Renal pelvis (tissue), 4 donors: Measurements from ENCODE around the gene SCEL. TPM values are rescaled to one million over a fixed set of nuclear protein-coding genes. Genes with fewer than 3 reads are reported as not detected.
A peak's percentile ranks its signal among the peaks of the same experiment; 100 is the strongest.
"Not testable (repeated sequence)": the region's sequence is repeated elsewhere in the genome, so short reads cannot be mapped to it uniquely, and the experiment has no call there.

Experiments used
- DNase-seq: peaks from one replicate; pipeline ENCODE4 v3.0.0-alpha.2; 2013
- polyA plus RNA-seq, 3 donors: library from polyadenylated mRNA; unstranded; fragments of 120-200 nt; gene quantifications; one replicate each; pipeline ENCODE4 v1.2.1, GENCODE V29; 2013; ENCODE audit not compliant: insufficient read length in 3 of 3

SCEL gene
- polyA plus RNA-seq, 3 donors, result 0.04 TPM; not detected in 2

DNA sequence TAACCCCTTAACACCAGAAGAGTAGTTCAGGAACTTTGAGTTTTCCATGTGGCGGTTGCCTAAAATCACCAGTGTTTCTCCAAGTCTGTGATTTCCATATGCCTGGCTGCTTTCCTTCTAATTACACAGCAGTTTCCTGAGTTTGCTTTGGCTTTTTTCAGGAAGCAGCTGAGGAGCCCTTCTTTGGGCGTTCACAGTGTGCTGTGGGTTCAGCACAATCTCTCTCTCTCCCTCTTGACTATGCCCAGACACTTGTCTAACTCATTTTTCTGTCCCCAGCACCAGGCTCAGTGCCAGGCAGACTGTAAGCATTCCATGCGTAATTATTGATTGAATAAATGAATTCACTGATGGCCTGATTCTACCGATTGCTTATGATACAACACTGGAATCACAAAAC, 19.7 kb downstream of the SCEL start:
- DNase-seq, result no peak

DNA sequence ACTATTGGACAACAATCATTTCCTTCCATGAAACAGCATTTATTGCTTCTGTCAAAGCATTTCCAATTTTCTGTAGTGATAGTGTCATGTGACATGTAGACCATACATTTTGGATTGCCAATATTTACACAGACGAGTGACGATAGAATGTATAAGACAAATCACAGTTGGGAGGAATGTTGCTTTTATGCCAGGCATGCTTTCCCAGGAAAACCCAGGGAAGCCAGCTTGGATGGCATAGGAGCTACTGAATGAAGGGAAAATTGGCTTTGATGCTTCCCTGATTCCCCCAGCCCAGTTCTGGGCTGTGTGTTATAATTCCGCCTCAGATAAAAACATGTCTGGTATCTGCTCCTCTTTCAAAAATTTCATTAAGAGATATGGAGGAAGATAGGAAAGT, 22.5 kb downstream of the SCEL start:
- no peak for DNase-seq

DNA sequence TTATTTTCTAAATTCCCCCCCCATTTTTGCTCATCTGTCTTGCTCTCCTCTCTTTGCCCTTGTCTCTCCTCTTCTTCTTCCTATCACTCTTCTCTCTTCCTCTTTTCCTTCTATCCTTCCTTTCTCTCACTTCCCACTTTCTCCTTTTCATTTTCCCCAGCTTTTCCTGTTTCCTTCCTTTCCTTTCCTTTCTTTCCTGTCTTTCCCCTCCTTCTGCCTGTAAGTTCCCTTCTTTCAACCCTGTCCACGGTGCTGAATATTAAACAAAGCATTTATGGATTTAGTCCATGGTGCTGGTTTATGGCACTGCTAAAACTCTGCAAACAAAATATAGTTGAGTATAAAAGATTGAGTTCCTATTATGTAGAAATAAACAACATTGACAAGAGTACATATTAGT, 27.6 kb downstream of the SCEL start:
- peak; percentile 35 for DNase-seq

DNA sequence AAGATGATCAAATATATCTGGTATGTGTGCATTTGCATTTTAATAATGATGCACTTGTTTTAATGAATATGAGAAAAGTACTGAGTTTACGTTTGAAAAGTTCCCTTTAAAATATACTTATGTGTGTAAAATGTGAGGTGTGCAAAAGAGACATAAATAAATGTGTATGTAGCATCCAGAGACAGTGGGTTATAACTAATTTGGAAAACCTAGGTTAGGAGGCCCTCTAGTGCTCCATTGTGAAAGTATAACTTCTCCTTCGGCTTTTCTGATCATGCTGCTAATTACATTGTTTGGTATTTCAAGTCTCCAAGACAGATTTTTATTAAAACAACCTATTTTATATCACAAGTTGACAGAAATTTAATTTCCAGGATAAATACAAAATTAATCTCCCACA, 30.1 kb downstream of the SCEL start:
- peak; percentile 28 for DNase-seq

DNA sequence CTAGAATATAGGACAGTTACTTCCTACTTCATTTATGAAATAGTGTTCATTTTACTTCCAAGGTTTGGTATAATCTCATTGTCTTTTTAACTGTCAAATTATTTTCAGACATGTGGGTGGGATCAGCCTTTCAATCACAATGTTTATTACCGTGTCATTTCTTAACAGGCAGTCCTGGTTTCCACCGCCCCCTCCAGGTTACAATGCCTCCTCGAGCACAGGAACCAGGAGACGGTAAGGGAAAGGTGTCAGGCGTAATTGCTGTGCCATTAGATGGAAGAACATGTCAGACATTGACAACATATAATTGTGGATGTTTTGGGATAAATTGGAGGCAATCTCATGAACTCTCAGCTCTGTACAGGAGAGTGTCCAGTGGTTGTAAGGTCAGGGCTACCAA, 36.5 kb downstream of the SCEL start:
- no peak for DNase-seq

DNA sequence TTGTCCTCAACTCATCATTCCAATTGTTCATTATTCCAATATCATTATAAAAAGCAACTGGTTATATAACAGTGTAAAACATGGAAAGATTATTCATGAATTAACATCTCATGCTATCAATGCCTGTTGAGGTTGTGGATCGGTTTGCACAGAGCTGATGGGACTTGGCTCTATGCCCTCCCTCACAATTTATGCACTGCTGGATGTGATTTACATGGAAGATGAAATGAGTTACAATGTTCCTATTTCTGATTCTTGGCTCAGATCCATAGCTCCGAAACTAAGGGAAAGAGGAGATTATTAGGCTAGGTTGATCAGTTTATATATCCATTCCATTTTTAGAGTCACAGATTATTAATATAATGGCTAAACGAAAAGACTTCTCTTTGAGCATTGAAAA, 38.6 kb downstream of the SCEL start:
- DNase-seq, result no peak

DNA sequence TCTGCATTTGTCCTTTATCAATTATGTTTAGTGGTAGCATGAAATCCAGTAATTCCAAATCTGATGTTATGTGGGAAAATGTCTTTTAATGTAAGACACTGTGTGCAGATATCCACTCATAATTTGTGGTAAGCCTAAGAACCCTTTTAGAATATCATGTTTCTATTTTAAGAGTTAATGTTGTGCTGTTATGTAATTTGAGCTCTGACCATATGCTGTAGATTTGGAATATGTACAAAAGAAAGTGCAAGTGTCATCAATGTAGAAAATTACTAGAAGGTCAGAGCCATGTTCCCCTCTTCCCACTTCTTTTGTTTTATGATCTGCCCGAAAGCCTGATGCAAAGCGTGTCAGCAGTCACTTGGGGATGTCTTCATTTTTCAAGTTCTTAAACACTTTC, 44.5 kb downstream of the SCEL start:
- DNase-seq, result no peak

DNA sequence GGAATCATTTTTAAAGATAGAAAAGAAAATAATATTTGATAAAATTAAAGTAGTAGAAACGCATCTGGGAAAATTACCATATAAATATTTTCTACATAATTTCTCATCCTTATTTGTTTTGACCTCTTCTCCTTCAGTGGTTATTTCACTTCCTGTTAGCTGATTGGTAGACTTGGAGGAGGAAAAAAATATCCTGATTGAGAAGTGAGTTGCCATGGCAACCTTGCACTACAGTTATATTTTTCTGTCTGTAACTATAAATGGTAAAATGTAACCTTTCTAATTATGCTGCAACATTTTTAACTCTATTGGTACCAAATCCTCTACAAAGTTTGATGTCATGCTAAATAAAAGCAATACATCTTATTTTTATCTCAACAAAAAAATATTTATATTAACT, 45.2 kb downstream of the SCEL start:
- no peak for DNase-seq

DNA sequence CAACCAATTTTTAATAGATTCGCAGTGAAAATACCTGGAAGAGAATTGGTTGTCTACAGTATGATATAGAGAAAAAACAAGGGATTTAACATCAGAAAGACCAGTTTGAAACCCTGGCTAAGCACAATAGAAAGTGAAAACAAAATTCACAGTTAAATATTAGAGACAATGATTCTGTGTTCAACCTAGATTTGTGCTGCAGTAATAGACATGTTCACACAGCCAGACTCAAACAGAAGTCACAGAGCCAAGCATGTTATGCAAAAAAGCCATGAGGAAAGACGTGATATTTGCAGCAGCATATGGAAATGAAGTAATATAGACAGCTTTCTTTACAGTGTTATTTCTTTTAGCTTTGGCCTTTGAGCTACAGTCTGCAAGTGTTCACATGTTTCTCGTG, 48.1 kb downstream of the SCEL start:
- DNase-seq, result no peak

DNA sequence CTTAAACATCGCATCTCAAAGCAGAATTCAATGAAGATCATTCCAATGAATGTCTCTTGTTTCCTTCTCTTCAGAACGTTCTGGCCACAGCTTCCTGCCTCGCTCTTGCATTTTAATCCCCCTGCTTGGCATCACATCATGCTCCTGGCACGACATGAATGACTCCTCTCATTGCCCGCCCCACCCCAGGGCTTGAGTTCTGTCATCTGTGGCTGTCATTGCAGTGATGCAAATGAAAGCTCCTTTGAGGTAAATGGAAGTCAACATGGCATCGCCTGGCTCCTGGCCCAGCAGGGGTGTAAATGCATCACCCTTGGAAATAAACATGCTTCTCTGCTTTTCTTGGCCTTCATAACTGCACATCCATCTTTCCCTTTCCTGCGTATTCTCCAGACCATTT, 48.6 kb downstream of the SCEL start:
- no peak for DNase-seq

DNA sequence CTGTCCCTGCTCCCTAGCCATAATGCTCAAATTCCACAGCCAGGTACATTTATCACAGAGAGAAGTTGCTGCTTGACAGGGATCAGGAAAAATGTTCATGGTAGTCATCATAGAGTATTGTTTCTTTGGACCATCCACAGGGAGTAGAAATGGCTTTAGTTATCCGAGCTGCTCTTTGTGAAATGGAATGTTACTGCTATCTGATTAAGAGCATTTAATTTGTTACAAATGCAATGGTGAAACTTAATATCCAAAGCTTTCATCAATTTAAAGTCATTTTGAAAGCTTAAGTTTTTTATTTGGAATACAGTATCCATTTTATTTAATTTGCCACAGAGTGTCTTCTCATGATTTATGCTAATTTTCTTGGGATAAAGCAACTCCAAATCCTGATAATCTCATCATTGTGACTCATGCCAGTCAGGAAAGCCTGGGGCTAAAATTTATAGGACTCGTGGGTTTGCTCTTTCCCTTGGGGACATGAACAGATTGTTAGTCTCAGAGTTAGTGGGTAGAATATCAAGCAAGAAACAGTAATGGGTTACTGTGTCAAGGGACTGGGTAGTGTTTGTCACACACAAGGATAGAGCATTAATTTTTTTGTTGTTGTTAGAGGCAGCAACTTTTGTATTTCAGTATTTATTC, 59.8 kb downstream of the SCEL start:
- DNase-seq, result no peak

DNA sequence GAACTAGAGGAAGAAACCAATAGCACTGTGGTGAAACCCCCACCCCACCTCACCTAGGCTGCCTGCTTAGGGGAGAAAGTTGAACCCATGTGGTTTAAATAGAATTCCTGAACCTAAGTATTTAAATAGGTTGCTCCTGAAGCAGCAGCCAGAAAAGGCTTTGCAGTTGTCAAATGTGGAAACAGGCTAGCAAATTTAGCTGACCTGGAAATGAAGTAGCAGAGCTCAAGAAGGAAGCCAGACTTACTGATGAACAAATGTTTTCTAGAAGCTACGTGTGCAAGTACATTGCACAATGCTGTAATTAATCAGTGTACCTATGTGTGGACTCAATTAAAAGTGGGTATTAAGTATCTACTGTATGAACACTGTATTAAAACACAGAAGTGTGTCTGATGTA, 61.3 kb downstream of the SCEL start:
- no peak for DNase-seq

DNA sequence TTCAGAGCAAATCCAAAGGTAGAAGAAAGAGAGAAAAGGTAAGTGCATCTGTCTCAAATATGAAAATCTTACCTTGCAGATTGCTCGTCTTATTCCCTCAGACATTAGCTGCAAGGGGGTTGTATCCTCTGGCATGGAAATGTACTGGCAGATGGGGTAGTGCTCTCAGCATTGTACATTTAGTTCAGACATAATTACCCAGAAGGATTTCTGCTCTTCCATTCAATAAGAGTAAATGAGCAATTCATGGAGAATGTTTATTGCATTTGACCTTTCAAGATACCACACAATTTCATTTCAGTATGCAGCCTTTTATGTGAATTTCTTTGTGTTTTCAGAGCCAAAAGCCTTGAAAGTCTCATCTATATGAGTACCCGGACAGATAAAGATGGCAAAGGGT, 63.8 kb downstream of the SCEL start:
- DNase-seq, result no peak

DNA sequence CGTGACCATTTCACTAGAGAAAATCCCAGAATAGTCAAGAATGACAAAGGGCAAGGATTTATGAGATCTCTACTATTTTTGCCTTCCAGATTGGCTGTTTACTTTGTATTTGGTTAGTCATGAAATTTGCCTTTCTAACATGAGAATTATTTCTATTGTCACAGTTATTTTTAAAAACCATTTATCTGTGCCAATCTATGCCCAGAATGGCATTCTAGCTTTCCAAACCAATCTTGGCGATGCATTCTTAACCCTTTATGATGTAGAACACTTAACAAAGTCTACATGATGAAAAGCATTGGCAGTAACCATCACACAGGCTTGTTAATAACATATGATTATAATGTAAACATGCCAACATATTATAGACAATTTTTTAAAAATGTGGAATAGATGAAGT, 65.2 kb downstream of the SCEL start:
- no peak for DNase-seq

DNA sequence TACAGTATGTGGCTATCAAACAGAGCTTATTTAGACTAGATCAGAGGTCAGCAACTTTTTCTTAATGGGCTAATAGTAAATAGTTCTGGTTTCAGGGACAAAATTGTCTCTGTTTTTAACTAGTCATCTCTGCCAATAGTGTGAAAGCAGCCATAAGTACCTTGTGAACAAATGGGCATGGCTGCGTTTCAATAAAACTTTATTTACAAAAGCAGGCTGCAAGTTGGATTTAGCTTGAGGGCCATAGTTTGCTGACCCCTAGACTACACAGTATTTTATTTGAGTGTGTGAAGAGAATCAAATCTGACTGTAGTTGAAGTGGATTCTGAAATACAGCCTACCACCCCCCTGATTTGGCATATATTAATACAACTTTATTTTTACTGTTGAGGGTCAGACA, 75.6 kb downstream of the SCEL start:
- DNase-seq, result no peak

DNA sequence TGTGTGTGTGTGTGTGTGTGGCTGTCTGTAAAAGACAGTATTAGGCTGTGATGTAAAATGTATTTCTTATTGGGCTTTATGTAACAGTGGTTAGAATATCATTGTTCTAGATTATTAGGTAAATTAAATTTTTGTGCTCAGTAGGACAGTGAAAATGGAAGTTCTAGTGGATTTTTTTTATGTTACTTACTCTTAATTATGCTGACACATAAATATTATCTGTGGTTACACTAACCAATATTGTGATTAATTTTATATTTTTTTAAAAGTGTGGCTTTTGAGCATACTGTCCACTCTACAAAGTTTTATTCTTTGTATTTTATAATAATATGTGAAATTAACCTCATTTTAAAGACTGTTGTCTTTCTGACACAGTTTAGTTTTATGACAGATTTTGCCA, 80.5 kb downstream of the SCEL start:
- DNase-seq, result no peak

DNA sequence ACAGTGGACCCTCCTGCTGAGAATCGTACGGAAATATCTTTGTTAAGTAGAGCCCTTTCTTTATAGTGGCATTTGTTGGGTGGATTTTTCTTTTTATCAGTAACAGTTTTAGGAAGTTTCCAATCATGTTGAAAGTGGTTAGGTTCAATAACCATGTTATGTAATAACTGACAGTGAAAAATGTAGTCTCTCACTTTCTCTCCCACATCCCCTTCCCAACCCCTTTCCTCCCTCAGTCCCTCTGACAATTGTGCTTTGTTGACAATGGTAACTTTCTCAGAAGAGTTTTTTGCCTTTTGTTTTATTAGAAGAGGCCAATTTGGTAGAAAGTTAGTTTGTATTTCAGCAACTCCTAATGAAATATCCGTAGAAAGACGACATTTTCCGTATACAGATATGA, 84.1 kb downstream of the SCEL start:
- DNase-seq, result no peak

DNA sequence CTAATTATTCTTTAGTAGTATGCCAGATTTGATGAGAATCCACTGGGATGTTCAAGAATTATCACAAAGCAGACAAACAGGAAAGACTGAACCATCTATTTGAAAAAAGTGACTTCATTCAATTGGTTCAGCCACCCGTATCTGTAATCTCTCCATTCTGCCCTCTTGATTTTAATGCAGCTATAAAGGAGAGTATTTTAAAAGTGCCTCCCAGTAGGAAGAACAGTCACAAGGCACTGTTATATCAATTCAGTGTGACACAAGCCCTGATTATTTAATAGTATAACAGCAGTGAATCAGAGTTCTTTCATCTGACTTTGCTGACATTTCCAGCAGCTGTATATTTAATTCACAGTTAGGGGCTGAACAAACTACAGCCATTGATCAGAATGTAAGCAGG, 84.6 kb downstream of the SCEL start:
- DNase-seq, result no peak

DNA sequence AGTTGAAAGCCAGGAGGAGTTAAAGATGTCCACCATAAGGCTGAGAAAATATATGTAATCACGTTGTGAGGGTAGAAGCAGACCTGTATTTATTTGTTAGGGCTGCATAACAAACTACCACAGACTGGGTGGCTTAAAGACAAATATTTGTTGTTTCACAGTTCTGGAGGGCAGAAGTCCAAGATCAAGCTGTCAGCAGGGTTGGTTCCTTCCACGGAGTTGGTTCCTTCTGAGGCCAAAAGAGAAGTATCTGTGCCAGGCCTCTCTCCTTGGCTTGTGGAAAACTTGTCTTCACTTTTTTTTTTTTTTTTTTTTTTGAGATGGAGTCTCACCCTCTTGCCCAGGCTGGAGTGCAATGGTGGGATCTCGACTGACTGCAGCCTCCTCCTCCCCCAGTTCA, 88.3 kb downstream of the SCEL start:
- no peak for DNase-seq

DNA sequence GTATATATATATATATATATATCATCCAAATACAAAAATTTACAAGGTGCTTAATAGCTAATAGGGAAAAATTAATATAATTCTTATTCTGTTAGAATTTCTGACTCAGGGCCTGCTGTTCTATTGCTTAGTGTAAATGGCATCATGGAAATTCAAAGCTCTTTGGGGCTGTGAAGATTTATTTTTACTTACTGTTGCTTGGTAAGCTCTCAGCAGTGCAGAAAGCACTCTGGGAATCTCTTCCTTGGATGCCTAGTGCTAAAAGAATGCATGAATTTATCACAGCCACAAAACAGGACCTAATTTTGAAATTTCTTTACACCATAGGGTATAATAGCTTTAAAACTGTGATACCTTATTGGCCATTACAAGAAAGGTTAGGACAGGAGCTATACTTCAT, 92.7 kb downstream of the SCEL start:
- no peak for DNase-seq

DNA sequence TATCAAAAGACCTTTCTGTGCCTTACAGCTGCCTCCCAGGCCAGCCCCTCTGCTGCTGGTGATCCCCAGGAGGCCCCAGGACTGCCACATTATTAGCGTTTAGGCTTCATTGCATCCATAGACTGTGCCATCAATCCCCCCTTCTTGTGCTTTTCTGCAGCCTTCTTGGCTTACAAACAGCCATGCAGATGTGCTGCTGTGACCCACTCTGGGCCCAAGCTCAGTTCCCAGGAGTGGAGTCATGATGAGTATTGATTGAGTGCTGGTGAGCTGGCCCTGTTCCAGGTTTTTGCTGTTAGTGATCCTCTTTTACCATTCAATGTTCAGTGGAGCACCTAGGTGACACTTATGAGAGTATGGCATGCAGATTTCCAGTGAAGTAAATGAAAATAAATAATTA, 102.1 kb downstream of the SCEL start:
- DNase-seq, result no peak

DNA sequence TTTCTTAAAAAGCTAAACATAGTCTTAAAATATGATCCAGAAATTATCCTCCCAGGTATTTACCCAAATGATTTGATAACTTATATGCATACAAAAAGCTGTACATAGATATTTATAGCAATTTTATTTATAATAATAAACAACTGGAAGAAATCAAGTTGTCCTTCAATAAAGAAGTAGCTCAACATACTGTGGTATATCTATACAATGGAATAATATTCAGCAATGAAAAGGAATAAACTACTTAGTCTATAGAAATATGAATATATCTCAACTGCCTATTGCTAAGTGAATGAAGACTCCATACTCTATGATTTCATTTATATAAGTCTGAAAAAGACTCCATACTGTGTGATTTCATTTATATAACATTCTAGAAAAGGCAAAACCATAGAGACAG, 114.9 kb downstream of the SCEL start:
- no peak for DNase-seq

DNA sequence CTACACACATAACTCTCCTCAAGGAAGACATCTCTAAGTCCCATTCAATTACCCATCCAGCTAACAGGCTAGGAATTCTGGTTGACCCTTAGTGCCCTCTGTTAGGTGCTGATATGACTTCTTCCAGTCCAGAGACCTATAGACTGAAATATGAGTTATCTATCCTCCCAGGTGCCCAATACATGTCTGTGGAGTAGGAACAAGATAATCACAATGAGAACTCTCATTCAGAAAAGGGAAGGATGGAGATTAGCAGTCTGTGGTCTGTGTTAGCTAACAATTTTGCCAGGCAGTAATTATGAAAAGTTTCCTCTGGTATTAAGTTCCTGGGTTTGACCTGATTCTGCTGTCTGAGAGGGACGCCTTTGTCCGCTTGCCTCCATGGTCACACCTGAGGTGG, 117.8 kb downstream of the SCEL start:
- no peak for DNase-seq

DNA sequence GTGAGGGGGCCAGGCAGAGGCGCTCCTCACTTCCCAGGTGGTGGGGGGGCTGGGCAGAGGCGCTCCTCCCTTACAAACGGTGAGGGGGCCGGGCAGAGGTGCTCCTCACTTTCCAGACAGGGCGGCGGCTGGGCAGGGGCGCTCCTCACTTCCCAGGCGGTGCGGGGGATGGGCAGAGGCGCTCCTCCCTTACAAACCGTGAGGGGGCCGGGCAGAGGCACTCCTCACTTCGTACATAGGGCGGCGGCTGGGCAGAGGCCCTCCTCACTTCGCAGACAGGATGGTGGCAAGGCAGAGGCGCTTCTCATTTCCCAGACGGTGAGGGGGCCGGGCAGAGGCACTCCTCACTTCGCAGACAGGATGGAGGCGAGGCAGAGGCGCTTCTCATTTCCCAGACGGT, 124.5 kb downstream of the SCEL start:
- not testable (repeated sequence) for DNase-seq

DNA sequence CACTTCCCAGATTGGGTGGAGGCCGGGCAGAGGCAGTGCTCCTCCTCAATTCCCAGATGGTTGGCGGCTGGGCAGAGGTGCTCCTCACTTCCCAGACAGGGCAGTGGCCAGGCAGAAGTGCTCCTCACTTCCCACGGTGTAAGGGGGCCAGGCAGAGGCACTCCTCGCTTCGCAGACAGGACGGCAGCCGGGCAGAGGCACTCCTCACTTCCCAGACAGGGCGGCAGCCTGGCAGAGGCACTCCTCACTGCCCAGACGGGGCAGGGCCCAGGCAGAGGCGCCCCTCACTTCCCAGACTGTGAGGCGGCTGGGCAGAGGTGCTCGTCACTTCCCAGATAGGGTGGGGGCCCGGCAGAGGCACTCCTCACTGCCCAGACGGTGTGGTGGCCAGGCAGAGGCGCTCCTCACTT, 125.3 kb downstream of the SCEL start:
- no peak for DNase-seq
